GM21423 (cell line): ENCODE data around the gene FANCC.

Experiments used
- ATAC-seq: cut with Tn5 transposase; IDR thresholded peaks from one replicate; pipeline ENCODE4 v1.9.1; 2021; ENCODE audit warnings: mild to moderate bottlenecking, moderate library complexity; ENCODE audit not compliant: unreplicated experiment

Gene FANCC

GRCh38 chr9:95155220-95155619 lies 162.3 kb downstream of the FANCC start:
- ATAC-seq: no peak

GRCh38 chr9:95150903-95151302 lies 166.6 kb downstream of the FANCC start:
- ATAC-seq: no peak

GRCh38 chr9:95148208-95148520 lies 169.3 kb downstream of the FANCC start:
- ATAC-seq: no peak

DNA sequence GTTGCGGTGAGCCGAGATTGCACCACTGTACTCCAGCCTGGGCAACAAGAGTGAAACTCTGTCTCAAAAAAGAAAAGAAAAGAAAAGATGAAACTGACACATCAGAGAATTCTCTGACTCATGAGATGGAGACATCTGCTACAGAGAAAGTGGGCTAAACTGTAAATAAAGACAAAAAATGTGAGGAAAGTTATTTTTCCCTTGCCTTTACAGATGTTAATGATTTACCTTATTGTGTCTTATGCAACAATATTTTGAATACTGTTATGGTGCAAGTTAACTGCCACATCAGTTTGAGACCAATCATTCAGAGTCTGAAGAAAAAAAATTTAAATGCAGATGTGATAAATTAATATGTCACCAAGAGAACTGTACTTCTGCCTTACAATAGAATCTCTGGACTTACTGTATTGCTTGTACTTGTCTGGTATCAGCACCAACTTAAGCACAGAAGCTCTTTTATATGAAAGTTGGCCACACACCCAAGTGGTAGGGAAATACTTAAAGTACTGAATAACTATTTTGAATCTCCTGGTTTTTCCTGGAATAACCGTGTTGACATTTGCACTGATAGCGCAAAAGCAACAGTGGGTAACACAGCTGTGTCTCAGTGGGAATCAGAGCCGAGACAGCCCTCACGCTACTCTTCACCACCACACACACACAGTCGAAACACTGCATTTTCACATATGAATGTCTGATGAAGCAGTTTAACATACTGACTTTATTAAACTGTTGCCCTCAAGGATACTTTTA lies 169.9 kb downstream of the FANCC start:
- ATAC-seq: no peak

- ATAC-seq: no peak
Observed at GRCh38 chr9:95143591-95144561, 173.6 kb downstream of the FANCC start.

DNA sequence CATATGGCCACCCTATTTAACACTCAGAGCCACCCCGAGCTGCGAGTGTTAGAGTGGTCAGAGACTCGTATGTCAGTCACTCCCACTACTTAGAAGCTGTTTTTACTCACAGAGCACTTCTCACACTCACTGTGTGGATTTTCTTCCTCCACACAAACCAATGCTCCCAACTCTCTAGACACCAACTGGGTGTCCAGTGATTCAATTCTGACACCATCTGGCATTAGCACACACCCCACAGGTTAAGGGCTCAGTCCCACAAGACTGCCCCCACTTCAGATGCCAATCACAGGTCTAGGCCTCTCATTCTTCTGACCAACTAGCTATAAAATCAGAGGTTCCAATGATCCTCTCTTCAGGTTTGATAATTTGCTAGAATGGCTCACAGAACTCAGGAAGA lies 174.8 kb downstream of the FANCC start:
- ATAC-seq: no peak

DNA sequence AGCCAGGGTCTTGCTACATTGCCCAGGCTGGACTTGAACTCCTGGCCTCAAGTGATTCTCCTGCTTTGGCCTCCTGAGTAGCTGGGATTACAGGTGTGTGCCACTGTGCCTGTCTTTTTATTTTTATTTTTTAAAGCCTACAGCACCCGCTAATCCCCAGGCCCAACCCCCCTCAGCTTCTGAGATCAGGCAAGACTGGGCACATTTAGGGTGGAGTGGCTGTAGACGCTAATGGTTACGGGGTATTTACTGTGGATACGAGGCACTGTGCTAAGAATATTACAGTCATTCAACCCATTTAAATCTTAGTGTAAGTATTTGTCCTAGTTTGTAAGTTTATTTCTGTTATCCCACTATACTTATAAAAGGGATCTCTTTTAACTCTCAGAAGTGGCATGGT lies 175.2 kb downstream of the FANCC start:
- no peak for ATAC-seq

DNA sequence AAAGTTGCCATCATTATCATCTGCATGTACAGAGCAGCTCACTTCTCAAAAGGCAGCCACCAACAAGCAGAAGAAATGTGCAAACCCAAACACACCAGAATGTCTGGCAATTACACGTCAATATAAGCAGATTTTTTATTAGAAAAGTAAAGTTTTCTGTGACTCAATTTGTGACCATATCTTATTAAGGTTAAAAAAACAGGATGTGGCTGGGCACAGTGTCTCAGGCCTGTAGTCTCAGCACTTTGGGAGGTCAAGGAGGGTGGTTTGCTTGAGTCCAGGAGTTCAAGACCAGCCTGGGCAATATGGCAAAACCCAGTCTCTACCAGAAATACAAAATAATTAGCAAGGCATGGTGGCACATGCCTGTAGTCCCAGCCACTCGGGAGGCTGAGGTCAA lies 176.7 kb downstream of the FANCC start:
- no peak for ATAC-seq

DNA sequence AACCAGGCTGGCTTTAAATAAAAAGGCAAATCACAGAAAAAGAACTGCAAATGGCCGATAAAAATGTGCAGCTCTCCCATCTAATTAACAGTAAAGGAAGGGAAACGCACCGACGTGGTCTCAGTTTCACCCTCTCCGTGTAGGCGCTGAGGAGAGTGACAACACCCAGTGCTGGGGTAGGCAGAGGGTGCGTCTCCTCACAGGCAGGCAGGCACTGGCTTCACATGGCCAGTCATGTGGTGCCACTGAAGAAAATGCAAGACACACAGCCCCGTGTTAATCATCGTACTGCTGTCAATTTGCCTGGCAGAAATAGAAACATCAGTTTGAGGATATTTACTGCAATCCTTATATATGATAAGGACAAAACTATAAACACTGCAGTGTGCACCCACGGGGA lies 178.4 kb downstream of the FANCC start:
- ATAC-seq: no peak

GRCh38 chr9:95138474-95138873 lies 179.0 kb downstream of the FANCC start:
- ATAC-seq: no peak

DNA sequence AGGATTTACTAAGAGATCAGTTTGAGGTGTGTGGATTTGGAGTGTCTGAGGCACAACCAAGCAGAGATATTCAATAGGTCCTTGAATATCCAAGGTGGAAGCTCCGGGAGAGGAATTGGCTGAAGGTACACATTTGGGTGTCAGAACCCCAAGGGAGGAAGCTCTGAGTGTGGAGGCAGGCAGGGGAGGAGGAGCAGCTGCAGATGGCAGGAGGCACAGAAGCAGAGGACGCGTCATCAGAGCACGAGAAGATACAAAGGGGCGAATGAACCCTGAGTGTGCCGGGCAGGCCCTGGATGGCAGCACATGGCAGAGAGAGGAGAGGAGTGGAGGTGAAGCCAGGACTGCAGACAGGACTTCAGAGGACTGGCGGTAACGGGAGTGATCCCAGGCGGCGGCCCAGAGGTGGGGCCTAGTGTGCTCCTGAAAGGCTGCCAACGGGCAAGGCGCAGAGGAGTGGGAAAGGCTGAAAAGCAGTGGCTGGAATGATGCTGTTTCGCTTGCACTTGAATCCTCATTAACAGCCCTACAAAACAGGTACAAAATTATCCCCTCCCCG lies 179.8 kb downstream of the FANCC start:
- ATAC-seq: no peak

DNA sequence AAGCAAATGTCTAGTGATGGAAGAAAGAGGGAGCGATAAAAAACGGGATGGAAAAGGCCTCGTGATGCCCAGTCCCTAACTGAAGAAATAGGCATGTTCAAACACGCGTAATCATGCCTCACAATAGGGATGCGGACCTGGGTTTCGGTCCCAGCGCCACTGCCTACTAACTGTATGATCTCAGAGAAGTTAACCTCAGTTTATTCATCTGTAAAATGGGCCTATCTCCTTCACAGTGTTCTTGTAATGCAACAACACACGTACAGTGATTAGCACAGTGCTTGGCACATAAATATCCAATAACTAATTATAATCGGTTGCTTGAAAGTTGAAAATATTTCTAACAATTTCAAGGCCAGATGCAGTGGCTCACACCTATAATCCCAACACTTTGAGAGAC lies 181.8 kb downstream of the FANCC start:
- no peak for ATAC-seq

GRCh38 chr9:95134457-95134881 lies 183.0 kb downstream of the FANCC start:
- ATAC-seq: no peak

- no peak for ATAC-seq
Observed at GRCh38 chr9:95133325-95133705, 184.2 kb downstream of the FANCC start.

- ATAC-seq: no peak
Observed at GRCh38 chr9:95132366-95133324, 184.9 kb downstream of the FANCC start.

- no peak for ATAC-seq
Observed at GRCh38 chr9:95131023-95131943, 186.2 kb downstream of the FANCC start.

DNA sequence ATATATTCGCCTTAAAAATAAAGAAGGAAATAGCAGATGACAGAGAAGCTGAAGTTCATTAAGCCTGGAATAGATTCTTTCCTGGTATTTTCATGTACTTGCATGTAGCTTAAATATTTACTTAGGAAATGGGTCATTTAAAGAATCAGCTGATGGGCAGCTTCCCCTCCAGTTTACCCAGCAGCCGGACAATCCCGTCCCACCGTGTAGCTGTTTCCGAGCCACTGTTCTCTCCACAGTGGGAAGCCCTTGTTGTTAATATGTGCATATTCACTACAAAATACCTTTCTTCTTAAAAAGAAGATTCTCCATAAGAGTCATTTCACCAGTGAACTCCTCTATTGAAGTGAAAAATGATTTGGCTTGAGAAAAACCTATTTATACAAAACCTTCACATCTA lies 187.0 kb downstream of the FANCC start:
- no peak for ATAC-seq

- ATAC-seq: no peak
Observed at GRCh38 chr9:95129476-95130291, 187.8 kb downstream of the FANCC start.

DNA sequence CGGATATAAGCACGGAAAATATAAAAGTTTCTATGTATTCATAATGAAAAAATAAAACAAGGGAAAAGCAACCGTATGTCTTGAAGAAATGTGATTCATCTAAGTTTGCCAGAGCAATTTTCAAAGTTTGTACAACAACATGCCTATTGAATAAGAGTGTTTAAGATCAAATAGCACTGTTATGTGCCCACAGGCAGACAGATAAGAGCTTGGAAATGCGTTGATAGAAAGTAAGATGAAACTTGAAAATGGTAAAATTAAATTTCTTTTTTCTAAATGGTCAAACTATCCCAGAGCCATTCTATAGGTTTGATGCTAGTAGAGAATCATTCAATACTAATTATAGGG lies 189.4 kb downstream of the FANCC start:
- no peak for ATAC-seq
